Suprapubic skin (tissue), 3 donors: ENCODE data around the gene MN1.

Source experiments
- EP300 ChIP-seq: sonication (generic); formaldehyde crosslinking; IDR thresholded peaks from one replicate; pipeline ENCODE4 v1.6.1; 2017; ENCODE audit warnings: antibody characterized with exemption
- POLR2A ChIP-seq, 2 donors: fragments of 450-650 bp; IDR thresholded peaks; one replicate each; pipeline ENCODE4 v1.6.1; 2017; ENCODE audit warnings: antibody characterized with exemption in 2 of 2, mild to moderate bottlenecking in 2 of 2, moderate library complexity in 2 of 2
- TF ChIP-seq, protein P1 (sequence below), 2 donors: fragments of 200-600 bp in 1 of 2; fragments of 450-650 bp in 1 of 2; sonication (generic) in 1 of 2; IDR thresholded peaks; one replicate each; pipeline ENCODE4 v1.5.1; 2016 to 2019; ENCODE audit warnings: antibody characterized with exemption in 2 of 2, mild to moderate bottlenecking in 1 of 2, moderate library complexity in 1 of 2

GRCh38 chr22:27727673-27728451, 73.7 kb downstream of the MN1 start:
- TF ChIP-seq, protein P1, sequence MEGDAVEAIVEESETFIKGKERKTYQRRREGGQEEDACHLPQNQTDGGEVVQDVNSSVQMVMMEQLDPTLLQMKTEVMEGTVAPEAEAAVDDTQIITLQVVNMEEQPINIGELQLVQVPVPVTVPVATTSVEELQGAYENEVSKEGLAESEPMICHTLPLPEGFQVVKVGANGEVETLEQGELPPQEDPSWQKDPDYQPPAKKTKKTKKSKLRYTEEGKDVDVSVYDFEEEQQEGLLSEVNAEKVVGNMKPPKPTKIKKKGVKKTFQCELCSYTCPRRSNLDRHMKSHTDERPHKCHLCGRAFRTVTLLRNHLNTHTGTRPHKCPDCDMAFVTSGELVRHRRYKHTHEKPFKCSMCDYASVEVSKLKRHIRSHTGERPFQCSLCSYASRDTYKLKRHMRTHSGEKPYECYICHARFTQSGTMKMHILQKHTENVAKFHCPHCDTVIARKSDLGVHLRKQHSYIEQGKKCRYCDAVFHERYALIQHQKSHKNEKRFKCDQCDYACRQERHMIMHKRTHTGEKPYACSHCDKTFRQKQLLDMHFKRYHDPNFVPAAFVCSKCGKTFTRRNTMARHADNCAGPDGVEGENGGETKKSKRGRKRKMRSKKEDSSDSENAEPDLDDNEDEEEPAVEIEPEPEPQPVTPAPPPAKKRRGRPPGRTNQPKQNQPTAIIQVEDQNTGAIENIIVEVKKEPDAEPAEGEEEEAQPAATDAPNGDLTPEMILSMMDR (IDR thresholded peaks at IDR 0.05): no peak
- no peak for TF ChIP-seq POLR2A (IDR thresholded peaks at IDR 0.05)
- no peak for TF ChIP-seq EP300
